ENCODE results near the gene STX8.

DNA sequence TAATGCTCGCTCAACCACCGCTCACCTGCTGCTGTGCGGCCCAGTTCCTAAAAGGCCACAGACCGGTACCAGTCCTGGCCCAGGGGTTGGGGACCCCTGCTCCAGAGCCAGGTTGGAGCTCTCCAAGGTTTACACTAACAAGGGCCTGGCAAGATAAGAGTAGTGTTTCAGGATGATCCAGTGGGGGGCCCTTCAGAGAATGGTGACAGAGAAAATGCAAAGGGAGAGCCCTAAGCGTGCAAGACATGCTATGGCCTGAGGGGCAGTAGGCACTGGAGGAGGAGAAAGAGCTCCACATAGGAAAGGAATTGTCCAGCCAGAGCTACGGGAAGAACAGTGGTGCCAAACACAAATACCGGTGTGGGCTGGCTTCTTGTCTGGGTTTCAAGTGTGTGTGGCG lies 233.4 kb downstream of the STX8 start:
- TF ChIP-seq, protein P1, sequence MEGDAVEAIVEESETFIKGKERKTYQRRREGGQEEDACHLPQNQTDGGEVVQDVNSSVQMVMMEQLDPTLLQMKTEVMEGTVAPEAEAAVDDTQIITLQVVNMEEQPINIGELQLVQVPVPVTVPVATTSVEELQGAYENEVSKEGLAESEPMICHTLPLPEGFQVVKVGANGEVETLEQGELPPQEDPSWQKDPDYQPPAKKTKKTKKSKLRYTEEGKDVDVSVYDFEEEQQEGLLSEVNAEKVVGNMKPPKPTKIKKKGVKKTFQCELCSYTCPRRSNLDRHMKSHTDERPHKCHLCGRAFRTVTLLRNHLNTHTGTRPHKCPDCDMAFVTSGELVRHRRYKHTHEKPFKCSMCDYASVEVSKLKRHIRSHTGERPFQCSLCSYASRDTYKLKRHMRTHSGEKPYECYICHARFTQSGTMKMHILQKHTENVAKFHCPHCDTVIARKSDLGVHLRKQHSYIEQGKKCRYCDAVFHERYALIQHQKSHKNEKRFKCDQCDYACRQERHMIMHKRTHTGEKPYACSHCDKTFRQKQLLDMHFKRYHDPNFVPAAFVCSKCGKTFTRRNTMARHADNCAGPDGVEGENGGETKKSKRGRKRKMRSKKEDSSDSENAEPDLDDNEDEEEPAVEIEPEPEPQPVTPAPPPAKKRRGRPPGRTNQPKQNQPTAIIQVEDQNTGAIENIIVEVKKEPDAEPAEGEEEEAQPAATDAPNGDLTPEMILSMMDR (IDR thresholded peaks at IDR 0.05), result no peak
- no peak for TF ChIP-seq SIN3A (IDR thresholded peaks at IDR 0.05; ENCODE audit: borderline replicate concordance, insufficient read depth, low read depth, low read length)
- TF ChIP-seq, protein P2, sequence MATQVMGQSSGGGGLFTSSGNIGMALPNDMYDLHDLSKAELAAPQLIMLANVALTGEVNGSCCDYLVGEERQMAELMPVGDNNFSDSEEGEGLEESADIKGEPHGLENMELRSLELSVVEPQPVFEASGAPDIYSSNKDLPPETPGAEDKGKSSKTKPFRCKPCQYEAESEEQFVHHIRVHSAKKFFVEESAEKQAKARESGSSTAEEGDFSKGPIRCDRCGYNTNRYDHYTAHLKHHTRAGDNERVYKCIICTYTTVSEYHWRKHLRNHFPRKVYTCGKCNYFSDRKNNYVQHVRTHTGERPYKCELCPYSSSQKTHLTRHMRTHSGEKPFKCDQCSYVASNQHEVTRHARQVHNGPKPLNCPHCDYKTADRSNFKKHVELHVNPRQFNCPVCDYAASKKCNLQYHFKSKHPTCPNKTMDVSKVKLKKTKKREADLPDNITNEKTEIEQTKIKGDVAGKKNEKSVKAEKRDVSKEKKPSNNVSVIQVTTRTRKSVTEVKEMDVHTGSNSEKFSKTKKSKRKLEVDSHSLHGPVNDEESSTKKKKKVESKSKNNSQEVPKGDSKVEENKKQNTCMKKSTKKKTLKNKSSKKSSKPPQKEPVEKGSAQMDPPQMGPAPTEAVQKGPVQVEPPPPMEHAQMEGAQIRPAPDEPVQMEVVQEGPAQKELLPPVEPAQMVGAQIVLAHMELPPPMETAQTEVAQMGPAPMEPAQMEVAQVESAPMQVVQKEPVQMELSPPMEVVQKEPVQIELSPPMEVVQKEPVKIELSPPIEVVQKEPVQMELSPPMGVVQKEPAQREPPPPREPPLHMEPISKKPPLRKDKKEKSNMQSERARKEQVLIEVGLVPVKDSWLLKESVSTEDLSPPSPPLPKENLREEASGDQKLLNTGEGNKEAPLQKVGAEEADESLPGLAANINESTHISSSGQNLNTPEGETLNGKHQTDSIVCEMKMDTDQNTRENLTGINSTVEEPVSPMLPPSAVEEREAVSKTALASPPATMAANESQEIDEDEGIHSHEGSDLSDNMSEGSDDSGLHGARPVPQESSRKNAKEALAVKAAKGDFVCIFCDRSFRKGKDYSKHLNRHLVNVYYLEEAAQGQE (IDR thresholded peaks at IDR 0.05; ENCODE audit: insufficient read depth in 1 of 2, low read depth in 2 of 2, low read length in 1 of 2), result no peak
- TF ChIP-seq TCF7L2 (IDR thresholded peaks at IDR 0.05; ENCODE audit: low read depth, low read length), result no peak
- no peak for TF ChIP-seq POLR2AphosphoS5 (IDR thresholded peaks at IDR 0.05; ENCODE audit: low read depth, low read length)
